ENCODE results near the gene GNG12.

Gene GNG12

GRCh38 chr1:67839826-67840225 is 6.6 kb upstream of the GNG12 start:
- DNase-seq: no peak

GRCh38 chr1:67838180-67838910 is 5.1 kb upstream of the GNG12 start:
- no peak for DNase-seq

- DNase-seq: no peak
These were observed 3.5 kb upstream of the GNG12 start for GRCh38 chr1:67836769-67837168.

GRCh38 chr1:67835663-67836452 is 2.6 kb upstream of the GNG12 start:
- no peak for DNase-seq

- no peak for DNase-seq
These were observed 1.1 kb upstream of the GNG12 start for GRCh38 chr1:67834246-67834877.

GRCh38 chr1:67833602-67833940 is 304 bp upstream of the GNG12 start:
- no peak for DNase-seq

- DNase-seq: peak; percentile 45 to 73
These were observed 1.3 kb downstream of the GNG12 start for GRCh38 chr1:67831850-67832513.

- peak in 1 of 2 experiments; percentile 35 for DNase-seq
These were observed 2.1 kb downstream of the GNG12 start for GRCh38 chr1:67830928-67831830.

- DNase-seq: no peak
These were observed 3.0 kb downstream of the GNG12 start for GRCh38 chr1:67830226-67830625.

GRCh38 chr1:67827688-67828087 is 5.6 kb downstream of the GNG12 start:
- no peak for DNase-seq

- no peak for DNase-seq
These were observed 7.7 kb downstream of the GNG12 start for GRCh38 chr1:67825591-67825990.

- peak; percentile 40 to 56 for DNase-seq
These were observed 8.5 kb downstream of the GNG12 start for GRCh38 chr1:67824766-67825165.

GRCh38 chr1:67823615-67824014 is 9.7 kb downstream of the GNG12 start:
- no peak for DNase-seq

GRCh38 chr1:67821263-67821662 is 12.0 kb downstream of the GNG12 start:
- no peak for DNase-seq

GRCh38 chr1:67818725-67819301 is 14.5 kb downstream of the GNG12 start:
- DNase-seq: no peak

GRCh38 chr1:67818162-67818561 is 15.1 kb downstream of the GNG12 start:
- no peak for DNase-seq

GRCh38 chr1:67817319-67817718 is 15.9 kb downstream of the GNG12 start:
- no peak for DNase-seq

GRCh38 chr1:67816506-67816905 is 16.8 kb downstream of the GNG12 start:
- DNase-seq: no peak

- DNase-seq: no peak
These were observed 17.2 kb downstream of the GNG12 start for GRCh38 chr1:67816095-67816475.

GRCh38 chr1:67815303-67816094 is 17.8 kb downstream of the GNG12 start:
- DNase-seq: no peak

GRCh38 chr1:67814121-67814772 is 19.0 kb downstream of the GNG12 start:
- DNase-seq: peak in 1 of 2 experiments; percentile 31

Data from NCI-H2081 (cell line).